Retina (tissue), 1 donor: Measurements from ENCODE around the gene RHBDL1.
A peak's percentile ranks its signal among the peaks of the same experiment; 100 is the strongest.

Experiments
- DNase-seq: peaks from one replicate; pipeline ENCODE4 v3.0.0-alpha.2; 2016

The RHBDL1 gene

DNA sequence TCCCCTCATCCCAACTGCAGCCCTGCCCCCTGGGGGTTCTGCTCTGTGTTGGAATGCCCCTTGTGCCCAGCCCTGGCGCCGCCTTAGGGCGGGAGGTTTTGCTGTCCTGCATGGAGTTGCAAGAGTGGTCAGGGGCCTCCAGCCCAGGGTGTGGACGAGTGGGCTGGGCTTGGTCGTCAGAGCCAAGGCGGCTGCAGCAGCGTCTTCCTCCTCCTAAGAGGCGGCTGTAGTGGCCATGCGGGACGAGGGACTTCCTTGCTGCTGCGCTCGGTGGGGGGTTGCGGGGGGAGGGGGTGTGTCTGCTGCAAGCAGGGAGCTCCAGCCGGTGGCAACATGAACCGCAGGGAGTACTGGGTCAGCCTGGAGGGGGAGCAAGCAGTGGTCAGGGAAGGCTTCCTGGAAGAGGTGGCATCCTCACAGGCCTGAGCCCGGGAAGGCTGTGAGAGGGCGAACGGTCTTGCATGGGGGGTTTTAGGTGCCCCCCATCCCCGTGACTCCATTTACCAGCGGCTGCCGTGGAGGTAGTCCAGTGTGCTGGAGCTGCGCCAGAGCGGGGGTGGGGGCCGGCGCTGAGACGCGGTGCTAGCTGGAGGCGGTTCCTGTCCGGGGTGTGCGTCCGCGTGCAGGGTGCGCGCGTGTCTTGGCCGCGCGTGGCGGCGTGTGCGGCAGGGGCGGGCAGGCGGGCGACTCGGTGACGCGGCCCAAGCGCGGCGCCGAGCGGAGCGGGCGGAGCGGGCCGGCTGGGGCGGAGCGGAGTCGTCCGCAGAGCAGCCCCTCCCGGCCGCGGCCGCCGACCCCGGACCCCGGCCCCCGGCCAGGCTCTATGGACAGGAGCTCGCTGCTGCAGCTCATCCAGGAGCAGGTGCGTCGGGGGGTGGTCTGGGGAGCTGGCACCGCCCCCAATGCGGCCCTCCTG, at the start of gene RHBDL1:
TSS of gene RHBDL1 (plus strand) at position 704 of the 916 bp plus-strand sequence. CDS start at position 824, 120 bp downstream.
- DNase-seq = no peak

DNA sequence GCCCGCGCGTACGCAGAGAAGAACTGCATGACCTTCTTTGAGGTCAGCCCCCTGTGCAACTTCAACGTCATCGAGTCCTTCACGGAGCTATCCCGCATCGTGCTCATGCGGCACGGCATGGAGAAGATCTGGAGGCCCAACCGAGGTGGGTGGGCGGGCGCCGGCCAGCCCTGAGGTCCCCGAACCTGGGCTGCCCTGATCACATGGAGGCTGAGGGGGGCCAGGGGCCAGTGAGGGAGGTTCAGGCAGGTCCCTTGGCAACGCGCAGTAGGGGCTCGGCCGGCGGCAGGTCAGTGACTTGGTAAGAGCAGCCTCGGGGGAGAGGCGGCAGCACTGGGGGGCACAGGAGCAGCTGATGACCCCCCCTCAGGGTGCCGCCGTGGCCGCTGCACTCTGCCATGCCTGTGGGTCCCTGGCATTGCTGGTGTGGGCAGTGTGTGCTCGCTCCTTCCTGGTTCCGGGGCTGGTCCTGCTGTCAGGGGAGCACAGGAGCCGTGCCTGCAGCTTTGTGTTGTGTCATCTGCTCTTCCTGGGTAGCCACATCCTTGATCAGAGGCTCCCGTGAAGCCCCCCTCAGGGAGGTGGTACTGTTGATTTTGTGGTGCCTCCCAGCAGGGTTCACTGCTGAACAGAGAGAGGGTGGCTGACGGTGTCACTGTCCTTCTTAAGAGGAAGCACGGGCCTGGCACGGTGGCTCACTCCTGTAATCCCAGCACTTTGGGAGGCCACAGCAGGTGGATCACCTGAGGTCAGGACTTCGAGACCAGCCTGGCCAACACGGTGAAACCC, 49.3 kb upstream of the RHBDL1 start:
- DNase-seq = no peak

DNA sequence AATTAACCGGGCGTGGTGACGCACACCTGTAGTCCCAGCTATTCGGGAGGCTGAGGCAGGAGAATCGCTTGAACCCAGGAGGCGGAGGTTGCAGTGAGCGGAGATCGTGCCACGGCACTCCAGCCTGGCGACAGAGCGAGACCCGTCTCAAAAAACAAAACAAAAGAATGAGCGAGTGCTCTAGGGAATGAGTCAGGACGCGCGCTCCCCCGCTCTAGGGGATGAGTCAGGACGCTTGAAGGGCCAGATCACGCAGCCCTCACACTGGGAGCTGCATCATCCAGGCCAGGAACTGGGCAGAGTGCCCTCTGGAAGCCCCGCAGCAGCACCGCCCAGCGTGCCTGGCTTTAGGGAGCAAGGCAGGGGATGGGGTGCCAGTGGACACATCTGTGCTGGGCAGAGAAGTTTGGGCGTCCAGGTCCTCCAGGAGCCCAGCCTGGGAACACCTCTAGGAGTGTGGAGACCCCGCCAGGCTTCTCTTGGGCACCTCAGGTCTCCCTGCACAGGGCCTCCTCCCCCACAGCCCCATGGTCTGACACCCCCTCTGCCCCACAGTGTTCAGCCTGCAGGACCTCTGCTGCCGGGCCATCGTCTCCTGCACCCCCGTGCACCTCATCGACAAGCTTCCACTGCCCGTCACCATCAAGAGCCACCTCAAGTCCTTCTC, 48.6 kb upstream of the RHBDL1 start:
- DNase-seq = no peak

DNA sequence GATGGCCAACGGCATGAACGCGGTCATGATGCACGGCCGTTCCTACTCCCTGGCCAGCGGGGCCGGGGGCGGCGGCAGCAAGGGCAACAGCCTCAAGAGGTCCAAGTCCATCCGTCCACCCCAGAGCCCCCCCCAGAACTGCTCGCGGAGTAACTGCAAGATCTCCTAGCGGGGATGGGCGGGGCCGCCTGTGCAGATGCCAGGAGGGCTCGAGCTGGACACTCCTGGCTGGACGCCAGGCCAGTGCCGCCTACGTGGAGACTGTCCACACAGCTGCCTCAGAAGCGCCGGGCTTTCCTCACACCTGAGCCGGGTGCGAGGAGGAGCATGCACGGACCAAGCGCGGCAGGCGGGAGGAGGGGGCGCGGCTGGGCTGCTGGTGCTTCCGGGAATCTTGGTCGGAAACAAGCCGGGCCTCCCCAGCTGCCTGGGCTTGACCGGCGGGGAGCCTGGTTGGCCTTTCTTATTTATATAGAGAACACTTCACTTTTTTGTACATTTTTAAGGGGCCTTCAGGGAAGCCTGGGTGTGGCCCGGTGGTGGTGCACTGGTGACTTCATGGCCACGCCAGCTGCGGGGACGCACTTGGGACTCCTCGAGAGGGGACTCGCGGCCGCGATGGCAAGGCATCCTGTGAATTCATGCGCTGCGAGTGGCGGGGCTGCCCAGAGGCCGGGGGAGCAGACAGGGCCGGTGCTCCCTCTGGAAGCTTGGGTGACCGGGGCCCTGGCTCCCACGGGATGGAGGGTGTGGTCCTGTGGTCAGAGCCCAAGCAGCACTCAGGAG, 47.8 kb upstream of the RHBDL1 start:
- DNase-seq = no peak

DNA sequence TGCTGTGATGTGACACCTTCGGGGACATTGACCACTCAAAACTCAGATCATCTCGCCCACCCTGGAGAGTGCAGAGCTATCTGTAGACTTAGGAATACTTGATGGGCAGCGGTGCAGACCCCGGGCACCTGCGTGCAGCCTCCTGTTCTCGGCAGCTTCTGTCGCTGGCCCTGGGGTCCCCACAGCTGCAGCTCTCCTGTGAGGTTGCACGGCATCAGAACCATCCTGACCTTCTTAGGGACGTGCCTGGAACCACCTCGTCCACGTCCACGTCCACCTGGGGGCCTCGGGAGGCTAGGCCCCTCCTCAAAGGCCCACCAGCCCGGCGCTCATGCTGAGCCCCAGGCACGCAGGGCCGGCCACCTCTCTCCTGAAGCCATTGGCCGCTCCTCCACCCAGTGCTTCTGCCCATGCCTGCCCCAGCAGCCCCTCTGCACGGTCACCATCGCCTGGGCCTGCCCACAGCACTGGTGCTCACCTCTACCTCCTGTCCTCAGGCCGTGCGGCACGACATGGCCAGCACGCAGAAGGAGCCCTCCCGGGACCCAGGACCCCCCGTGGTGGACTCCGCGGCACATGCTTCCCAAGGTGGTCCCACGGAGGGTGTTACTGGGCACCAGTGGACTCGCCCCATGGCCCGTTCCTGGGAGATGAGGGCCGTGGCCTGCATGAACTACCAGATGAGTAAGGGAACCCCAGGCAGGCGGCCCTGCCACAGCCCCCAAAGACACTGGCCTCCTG, 47.0 kb upstream of the RHBDL1 start:
- DNase-seq = no peak

DNA sequence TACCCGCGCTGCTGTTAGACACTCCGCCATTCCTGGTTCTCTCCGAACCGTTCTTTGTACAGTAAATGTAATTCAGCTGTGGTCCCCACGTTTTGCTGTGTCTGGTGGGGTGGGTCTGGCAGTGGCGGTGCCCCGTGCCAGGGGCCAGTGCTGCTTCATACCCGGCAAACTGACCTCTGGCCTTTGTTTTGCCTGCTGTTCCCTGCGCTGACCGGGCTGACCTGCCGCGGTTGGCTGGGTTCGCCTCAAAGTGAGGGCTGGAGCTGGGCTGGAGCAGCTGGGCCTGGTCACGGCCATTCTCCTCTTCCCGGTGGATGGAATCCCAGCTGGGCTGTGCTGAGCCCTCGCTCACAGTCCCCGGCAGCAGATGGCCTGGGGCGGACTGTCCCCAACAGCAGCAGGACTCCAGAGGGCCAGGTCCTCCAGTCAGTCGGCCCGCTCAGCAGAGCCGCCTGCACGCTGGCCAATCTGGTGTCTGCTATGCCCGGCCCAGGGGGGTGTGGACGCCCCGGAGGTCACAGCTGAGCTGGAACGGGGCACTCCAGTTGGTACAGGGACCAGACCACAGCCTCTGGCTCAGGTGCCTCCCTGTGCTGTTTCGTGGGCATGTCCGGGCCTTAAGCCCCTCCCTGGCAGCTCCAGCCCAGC, 46.2 kb upstream of the RHBDL1 start:
- DNase-seq = peak; percentile 87

DNA sequence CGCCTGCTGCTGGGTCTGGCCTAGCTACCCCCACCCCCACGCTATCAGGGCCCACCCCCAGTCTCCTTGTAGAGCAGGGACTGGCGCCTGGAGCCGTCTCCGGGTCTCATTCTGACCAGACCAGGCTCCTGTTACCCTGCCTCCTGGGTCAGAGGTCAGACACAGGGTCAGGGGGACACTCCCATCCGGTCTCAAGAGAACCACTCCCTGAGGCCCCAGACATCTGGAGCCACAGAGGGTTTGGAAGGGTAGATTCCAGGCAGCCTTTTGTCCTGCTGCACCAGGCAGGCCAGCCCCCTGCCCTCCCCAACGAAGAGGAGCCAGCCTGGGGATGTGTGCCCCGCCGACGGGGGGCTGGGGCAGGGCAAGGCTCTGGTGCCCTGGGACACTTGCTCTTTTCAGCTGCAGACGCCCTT, 45.6 kb upstream of the RHBDL1 start:
- no peak for DNase-seq

DNA sequence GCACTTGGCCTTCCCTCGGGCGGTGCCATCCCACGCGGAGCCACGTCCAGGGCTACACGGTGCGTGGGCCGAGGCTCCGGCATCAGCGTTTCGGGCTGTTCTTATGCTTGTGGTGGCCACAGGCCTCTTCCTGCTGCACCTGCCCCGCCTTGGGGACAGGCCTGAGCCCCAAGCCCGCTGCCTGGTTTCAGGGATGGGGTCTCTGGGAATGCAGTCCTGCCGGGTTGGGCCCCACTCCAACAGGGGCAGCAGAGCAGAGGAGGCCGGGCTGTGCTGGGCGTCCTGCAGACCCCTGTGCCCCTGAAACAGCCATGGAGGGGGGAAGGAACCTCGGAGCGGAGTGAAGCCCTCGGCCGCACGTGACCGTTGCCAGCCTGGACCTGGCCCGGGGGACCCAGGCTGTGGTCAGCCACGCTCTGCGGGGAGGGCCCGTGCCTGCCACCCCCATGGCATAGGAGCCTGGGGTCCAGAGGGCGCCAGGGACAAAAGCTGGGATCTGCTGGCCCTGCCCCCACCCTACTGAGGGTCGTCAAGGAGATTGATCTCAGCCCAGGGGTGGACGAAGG, 45.1 kb upstream of the RHBDL1 start:
- peak; percentile 69 for DNase-seq

DNA sequence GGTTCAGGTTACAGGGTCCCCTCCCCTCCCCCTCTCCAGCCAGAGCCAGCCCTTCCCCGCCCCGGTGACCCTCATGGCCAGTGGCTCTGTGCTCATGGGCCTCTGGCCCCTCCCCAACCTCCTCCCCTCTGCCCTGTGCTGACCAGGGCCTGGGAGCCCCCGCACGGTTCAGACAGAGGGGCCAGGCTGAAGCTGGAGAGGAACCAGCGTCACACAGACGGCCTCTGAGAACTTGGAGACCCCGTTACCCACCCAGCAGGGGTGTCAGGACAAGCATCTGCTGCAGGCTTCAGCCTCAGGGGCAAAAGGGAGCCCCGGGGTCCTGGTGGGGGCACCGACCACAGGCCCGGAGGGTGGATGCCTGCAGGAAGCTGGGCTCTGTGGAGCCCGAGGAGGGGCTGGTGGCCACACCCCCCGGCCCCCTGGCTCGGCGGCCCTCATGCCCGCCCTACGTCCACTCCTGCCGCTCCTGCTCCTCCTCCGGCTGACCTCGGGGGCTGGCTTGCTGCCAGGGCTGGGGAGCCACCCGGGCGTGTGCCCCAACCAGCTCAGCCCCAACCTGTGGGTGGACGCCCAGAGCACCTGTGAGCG, 44.6 kb upstream of the RHBDL1 start, which contains the start of gene WFIKKN1:
TSS of gene WFIKKN1 (plus strand) at position 171 of the 591 bp plus-strand sequence. CDS start at position 440, 269 bp downstream.
- peak; percentile 73 for DNase-seq

DNA sequence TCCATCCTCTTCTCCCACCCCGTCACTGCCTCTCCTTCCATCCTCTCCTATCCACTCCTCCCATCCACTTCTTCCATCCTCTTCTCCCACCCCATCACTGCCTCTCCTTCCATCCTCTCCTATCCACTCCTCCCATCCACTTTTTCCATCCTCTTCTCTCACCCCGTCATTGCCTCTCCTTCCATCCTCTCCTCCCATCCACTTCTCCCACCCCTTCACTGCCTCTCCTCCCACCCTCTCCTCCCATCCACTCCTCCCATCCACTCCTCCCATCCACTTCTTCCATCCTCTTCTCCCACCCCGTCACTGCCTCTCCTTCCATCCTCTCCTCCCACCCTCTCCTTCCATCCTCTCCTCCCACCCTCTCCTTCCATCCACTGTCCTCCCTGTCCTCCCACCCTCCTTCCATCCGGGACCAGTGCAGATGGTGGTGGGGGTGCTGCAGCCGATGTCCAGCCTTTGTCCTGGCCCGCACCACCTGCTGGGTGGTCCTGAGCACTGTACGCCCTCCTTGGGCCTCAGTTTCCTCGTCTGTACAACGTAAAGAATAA, 43.6 kb upstream of the RHBDL1 start:
- DNase-seq = no peak

DNA sequence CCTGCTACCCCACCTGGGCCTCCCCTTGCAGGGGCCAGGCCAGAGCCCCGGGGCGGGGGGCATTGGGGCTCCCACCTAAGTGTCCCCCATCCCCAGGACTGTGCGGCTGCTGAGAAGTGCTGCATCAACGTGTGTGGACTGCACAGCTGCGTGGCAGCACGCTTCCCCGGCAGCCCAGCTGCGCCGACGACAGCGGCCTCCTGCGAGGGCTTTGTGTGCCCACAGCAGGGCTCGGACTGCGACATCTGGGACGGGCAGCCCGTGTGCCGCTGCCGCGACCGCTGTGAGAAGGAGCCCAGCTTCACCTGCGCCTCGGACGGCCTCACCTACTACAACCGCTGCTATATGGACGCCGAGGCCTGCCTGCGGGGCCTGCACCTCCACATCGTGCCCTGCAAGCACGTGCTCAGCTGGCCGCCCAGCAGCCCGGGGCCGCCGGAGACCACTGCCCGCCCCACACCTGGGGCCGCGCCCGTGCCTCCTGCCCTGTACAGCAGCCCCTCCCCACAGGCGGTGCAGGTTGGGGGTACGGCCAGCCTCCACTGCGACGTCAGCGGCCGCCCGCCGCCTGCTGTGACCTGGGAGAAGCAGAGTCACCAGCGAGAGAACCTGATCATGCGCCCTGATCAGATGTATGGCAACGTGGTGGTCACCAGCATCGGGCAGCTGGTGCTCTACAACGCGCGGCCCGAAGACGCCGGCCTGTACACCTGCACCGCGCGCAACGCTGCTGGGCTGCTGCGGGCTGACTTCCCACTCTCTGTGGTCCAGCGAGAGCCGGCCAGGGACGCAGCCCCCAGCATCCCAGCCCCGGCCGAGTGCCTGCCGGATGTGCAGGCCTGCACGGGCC, 42.8 kb upstream of the RHBDL1 start:
- no peak for DNase-seq

DNA sequence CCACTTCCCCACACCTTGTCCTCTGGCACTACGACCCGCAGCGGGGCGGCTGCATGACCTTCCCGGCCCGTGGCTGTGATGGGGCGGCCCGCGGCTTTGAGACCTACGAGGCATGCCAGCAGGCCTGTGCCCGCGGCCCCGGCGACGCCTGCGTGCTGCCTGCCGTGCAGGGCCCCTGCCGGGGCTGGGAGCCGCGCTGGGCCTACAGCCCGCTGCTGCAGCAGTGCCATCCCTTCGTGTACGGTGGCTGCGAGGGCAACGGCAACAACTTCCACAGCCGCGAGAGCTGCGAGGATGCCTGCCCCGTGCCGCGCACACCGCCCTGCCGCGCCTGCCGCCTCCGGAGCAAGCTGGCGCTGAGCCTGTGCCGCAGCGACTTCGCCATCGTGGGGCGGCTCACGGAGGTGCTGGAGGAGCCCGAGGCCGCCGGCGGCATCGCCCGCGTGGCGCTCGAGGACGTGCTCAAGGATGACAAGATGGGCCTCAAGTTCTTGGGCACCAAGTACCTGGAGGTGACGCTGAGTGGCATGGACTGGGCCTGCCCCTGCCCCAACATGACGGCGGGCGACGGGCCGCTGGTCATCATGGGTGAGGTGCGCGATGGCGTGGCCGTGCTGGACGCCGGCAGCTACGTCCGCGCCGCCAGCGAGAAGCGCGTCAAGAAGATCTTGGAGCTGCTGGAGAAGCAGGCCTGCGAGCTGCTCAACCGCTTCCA, 42.0 kb upstream of the RHBDL1 start:
- DNase-seq = no peak

DNA sequence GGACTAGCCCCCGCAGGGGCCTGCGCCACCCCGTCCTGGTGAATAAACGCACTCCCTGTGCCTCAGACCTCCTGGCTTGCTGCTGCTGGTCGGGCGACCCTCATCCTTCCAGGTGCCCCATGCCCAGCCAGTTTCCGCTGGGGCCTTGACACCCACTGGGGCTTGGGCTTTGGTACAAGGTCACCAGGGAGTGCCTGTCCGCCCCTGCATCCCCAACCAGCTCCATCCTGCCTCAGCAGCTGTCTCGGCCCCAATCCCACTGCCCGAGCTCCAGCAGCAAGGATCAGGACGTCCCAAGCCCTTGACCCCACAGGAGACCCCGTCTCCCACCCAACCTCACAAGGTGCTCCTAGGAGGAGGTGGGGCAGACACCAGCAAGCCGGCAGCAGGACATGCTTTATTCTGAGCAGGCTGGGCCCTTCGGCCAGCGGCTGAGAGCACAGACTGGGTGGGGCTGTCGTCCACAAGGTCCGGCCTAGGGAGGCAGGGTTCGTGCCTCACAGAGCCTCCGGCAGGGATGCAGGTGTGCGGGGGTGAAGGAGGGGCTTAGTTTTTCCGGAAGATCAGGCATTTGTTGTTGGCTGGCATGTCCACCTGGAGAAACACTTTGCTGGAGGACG, 41.3 kb upstream of the RHBDL1 start:
- no peak for DNase-seq

DNA sequence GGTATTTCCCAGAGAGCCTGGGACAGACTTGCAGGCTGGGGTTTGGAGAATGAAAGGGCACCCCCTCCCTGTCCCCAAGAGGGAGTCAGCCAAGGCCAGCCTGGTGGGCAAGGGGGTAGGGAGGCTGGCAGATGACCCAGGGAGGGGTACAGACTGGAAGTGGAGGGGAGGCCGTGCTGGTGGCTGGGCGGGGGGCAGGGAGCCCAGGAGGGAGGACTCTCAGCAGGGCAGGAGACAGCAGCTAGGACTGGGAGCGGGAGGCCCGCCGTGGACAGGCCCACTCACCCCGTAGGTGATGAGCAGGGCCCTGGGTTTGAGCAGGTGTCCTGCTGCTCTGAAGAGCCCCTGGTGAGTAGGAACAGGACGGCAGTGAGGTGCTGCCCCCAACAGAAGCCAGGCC, 40.5 kb upstream of the RHBDL1 start:
- no peak for DNase-seq

DNA sequence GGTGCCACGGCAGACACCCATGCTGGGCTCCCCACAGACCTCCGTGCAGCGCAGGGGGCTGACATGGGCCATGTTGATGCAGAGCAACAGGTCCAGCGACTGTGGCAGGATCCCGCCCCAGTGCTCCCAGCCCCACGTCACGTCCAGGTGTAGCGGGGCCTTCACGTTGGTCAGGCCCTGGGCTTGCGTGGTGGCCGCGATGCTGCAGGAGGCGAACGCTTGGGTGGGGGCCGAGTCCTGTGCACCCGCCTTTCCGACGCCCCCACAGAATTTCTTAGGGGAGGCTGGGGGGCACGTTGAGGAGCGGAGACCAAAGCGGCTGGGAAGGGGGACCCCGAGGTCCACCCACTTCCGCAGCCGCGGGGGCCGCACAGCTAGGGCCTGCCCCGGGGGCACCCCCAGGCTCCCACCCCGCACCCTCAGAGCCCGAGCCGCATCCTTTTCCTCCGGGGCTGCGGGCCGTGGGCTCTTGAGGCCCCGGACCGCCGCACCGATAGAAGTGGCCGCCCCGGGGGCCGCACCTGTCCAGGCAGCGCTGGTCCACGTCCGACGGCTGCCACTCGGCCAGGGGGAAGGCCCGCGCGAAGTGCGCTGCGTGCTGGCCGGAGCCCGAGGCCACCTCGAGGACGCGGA, 39.8 kb upstream of the RHBDL1 start:
- DNase-seq = no peak

DNA sequence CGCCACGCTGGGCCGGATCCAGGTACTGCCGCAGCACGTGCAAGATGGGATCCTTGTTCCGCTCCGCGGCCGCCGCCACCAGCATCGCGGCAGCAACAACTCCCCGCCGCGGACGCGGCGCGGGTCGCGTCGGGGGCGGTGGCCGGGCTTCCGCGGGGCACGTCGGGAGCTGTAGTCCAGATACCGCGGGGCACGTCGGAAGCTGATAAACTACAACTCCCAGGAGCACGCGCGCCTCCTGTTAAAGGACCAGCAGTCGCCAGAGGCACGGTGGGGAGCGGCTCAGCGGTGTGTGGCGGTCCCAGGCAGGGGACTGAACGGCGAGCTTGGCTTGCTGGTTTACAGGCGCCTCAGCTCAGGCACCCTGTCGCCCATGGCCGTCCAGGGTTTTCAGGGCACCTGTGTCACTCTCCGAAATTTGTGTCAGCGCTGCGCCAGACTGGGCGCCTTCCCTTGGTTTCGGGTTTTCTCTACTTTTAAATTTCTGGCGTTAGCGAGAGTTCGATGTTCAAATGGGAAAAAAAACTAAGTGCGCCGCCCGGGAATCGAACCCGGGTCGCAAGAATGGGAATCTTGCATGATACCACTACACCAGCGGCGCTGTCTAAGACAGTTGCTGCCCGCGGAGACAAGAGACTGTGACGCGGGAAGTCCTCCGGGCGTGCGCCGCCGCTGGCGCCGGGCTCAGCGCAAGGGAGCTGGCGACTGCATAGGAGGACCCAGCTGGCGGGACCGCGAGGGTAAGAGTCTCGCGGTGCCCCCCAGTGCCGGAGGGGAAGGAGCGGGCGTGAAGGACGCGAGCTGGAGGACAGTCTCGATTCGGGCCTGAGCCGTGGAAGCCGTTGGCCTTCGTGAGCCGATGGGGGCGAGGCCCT, 39.0 kb upstream of the RHBDL1 start, which contains the start of gene METTL26:
TSS of gene METTL26 (minus strand) at position 100 of the 875 bp plus-strand sequence. CDS start at position 85, 15 bp downstream.
- peak; percentile 99 for DNase-seq
